Tibial artery (tissue), 4 donors: ENCODE data around the gene DGKA.

Experiments
- DNase-seq, 2 donors: peaks; one replicate each; pipeline ENCODE4 v3.0.0-alpha.2; 2019
- H3K27ac ChIP-seq, 2 donors: fragments of 200-600 bp; sonication (generic) in 1 of 2; 1 replicate in 1 of 2; 2 replicates in 1 of 2; pipeline ENCODE4 v1.5.1; 2018 to 2019; ENCODE audit warnings: mild to moderate bottlenecking in 1 of 2
- H3K27me3 ChIP-seq, 2 donors: fragments of 200-600 bp; sonication (generic) in 1 of 2; one replicate each; pipeline versions ENCODE4 v1.5.1 to v1.6.0; 2016 to 2019
- H3K36me3 ChIP-seq, 3 donors: fragments of 200-600 bp; sonication (generic) in 2 of 3; one replicate each; pipeline ENCODE4 v1.5.1; 2016 to 2019; ENCODE audit warnings: mild to moderate bottlenecking in 2 of 3
- H3K4me1 ChIP-seq, 4 donors: fragments of 200-600 bp; sonication (generic) in 2 of 4; 1 replicate in 3 of 4; 2 replicates in 1 of 4; pipeline ENCODE4 v1.5.1; 2016 to 2019
- H3K4me3 ChIP-seq, 2 donors: fragments of 200-600 bp; sonication (generic) in 1 of 2; 1 replicate in 1 of 2; 2 replicates in 1 of 2; pipeline ENCODE4 v1.5.1; 2018 to 2019; ENCODE audit warnings: mild to moderate bottlenecking in 2 of 2
- H3K9me3 ChIP-seq, 3 donors: fragments of 200-600 bp; sonication (generic) in 1 of 3; one replicate each; pipeline ENCODE4 v1.5.1; 2016 to 2019
- CTCF ChIP-seq, 2 experiments: fragments of 200-600 bp in 1 of 2; fragments of 450-650 bp in 1 of 2; IDR thresholded peaks; one replicate each; pipeline ENCODE4 v1.5.1; 2017 to 2019; ENCODE audit warnings: antibody characterized with exemption in 2 of 2, mild to moderate bottlenecking in 1 of 2, moderate library complexity in 1 of 2
- intact Hi-C: fragments of 100-400 bp; cut with DNase I; formaldehyde crosslinking; loops from one replicate; pipeline ENCODE4 v1.15.0; 2023; ENCODE audit warnings: low total_unique reads

The DGKA gene

GRCh38 chr12:55926738-55927587 lies 4.0 kb upstream of the DGKA start:
- intact Hi-C loops: no loop called here
- Histone ChIP-seq H3K4me1 (peaks cover 0 to 39% (median 28%) of the 10 kb centered on the region in 4 donors), H3K4me3 (peak overlapping the region; percentile 83 to 88), H3K9me3 (no peaks in the 10 kb centered on the region), H3K36me3 (peaks cover 0 to 14% (median 10%) of the 10 kb centered on the region in 3 donors), H3K27me3 (no peaks in the 10 kb centered on the region), H3K27ac (peak overlapping the region; percentile 90 to 95)
- TF ChIP-seq CTCF (IDR thresholded peaks at IDR 0.05): peak; percentile 56 to 64
- DNase-seq: peak; percentile 87 to 94

- intact Hi-C loops: no loop called here
- TF ChIP-seq CTCF (IDR thresholded peaks at IDR 0.05): no peak
- H3K4me3 ChIP-seq: peak within 1 kb of the TSS; percentile 83 to 88
- H3K4me1 ChIP-seq: peaks cover 0 to 44% (median 32%) of the 10 kb centered on the region in 4 donors
- peaks cover 0 to 5% (median 2%) of the 10 kb centered on the region in 3 donors for H3K36me3 ChIP-seq
- peak within 1 kb of the TSS; percentile 90 to 95 for H3K27ac ChIP-seq
- H3K27me3 ChIP-seq: no peaks in the 10 kb centered on the region
- peak; percentile 84 to 88 for DNase-seq
- no peaks in the 10 kb centered on the region for H3K9me3 ChIP-seq
Observed at GRCh38 chr12:55927588-55928502, 3.1 kb upstream of the DGKA start, which contains the start of gene PYM1. Gene PYM1 (minus strand): TSS chr12:55927894. CDS start chr12:55927761, 133 bp downstream.

- no peak for TF ChIP-seq CTCF (IDR thresholded peaks at IDR 0.05)
- DNase-seq: no peak
- Histone ChIP-seq H3K9me3 (no peaks in the 10 kb centered on the region), H3K27me3 (no peaks in the 10 kb centered on the region), H3K27ac (no peak overlapping the region), H3K4me1 (peaks cover 0 to 54% (median 39%) of the 10 kb centered on the region in 4 donors), H3K4me3 (no peak overlapping the region), H3K36me3 (no peaks in the 10 kb centered on the region)
- intact Hi-C loops: no loop called here
Observed at GRCh38 chr12:55929306-55929791, 1.6 kb upstream of the DGKA start.

- no peak for TF ChIP-seq CTCF (IDR thresholded peaks at IDR 0.05)
- Histone ChIP-seq H3K27me3 (no peaks in the 10 kb centered on the region), H3K4me1 (peaks cover 0 to 47% (median 34%) of the 10 kb centered on the region in 4 donors), H3K9me3 (no peaks in the 10 kb centered on the region), H3K36me3 (no peaks in the 10 kb centered on the region), H3K27ac (peak overlapping the region; percentile 73 to 77), H3K4me3 (peak overlapping the region; percentile 58 to 72)
- DNase-seq: peak; percentile 25 to 70
- intact Hi-C loops: no loop called here
Observed at GRCh38 chr12:55931317-55931779, 386 bp downstream of the DGKA start.
